Right lobe of liver (tissue), 4 donors: ENCODE data around the gene SNAPC5.

Source experiments
- POLR2A ChIP-seq: fragments of 450-650 bp; IDR thresholded peaks from one replicate; pipeline ENCODE4 v1.6.1; 2017; ENCODE audit warnings: antibody characterized with exemption, mild to moderate bottlenecking
- TF ChIP-seq, protein P1 (sequence below), 4 donors: fragments of 200-600 bp in 3 of 4; fragments of 450-650 bp in 1 of 4; IDR thresholded peaks; one replicate each; pipeline versions ENCODE4 v1.5.1 to v1.8.0; 2016 to 2022; ENCODE audit warnings: antibody characterized with exemption in 4 of 4, mild to moderate bottlenecking in 2 of 4
- donor health status: DM: no; HTN: no; CAD: no.
- donor health status: DM: no; HTN: no; CAD: no.
- donor health status: DM: no; HTN: yes; CAD: no.

DNA sequence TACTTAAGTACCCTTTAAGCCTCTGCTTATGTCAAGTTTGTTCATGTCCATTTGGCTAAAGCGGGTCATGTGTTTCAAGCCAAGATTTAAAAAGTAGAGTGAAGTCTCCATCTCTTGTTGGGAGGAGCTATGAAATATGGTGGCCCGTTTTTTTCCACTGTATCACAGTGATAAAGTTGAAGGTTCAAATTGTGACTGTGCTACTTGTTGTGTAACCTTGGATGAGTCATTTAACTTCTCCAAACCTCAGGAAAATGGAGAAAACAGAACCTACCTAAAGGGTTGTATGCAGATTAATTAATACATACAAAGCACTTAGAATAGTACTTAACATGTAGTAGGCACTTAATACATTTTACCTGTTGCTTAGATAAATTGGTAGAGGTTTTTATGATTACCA lies 43.4 kb downstream of the SNAPC5 start:
- TF ChIP-seq, protein P1, sequence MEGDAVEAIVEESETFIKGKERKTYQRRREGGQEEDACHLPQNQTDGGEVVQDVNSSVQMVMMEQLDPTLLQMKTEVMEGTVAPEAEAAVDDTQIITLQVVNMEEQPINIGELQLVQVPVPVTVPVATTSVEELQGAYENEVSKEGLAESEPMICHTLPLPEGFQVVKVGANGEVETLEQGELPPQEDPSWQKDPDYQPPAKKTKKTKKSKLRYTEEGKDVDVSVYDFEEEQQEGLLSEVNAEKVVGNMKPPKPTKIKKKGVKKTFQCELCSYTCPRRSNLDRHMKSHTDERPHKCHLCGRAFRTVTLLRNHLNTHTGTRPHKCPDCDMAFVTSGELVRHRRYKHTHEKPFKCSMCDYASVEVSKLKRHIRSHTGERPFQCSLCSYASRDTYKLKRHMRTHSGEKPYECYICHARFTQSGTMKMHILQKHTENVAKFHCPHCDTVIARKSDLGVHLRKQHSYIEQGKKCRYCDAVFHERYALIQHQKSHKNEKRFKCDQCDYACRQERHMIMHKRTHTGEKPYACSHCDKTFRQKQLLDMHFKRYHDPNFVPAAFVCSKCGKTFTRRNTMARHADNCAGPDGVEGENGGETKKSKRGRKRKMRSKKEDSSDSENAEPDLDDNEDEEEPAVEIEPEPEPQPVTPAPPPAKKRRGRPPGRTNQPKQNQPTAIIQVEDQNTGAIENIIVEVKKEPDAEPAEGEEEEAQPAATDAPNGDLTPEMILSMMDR (IDR thresholded peaks at IDR 0.05) = no peak
- TF ChIP-seq POLR2A = no peak
